ENCODE data around the gene NBEA.
"Not testable (repeated sequence)": the region's sequence is repeated elsewhere in the genome, so short reads cannot be mapped to it uniquely, and the experiment has no call there.

NBEA gene

DNA sequence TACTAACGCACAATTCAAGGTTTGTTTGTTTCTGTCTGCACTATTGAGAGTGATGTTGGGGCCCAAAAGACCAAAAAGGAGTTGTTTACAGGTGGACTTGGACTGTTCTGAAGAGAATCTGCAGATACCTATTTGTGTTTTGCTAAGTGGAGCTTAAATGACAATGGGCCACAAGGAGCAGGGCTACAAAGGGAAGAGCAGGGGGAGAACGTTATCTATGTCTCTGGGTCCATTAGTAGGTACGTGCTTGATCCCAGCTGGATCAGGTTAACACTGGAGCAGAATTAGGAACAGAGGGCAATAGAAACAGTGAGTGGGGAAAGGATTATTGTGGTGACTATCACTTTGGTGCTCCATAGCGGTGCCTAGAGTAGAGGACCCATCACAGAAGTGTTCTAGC is 22.5 kb downstream of the NBEA start:
- peaks cover 4% of the 10 kb centered on the region for H3K4me1 ChIP-seq (ENCODE audit: insufficient read depth, poor library complexity, severe bottlenecking)
- ATAC-seq (ENCODE audit: low read depth) (no peak), DNase-seq (ENCODE audit: low spot score) (no peak)
- no peaks in the 10 kb centered on the region for H3K9me3 ChIP-seq (ENCODE audit: severe bottlenecking)
- no peaks in the 10 kb centered on the region for H3K27me3 ChIP-seq (ENCODE audit: insufficient read depth, poor library complexity, severe bottlenecking)
- H3K36me3 ChIP-seq (ENCODE audit: low read depth): no peaks in the 10 kb centered on the region
- no peak overlapping the region for H3K27ac ChIP-seq (ENCODE audit: poor library complexity, severe bottlenecking)
- TF ChIP-seq, protein P1, sequence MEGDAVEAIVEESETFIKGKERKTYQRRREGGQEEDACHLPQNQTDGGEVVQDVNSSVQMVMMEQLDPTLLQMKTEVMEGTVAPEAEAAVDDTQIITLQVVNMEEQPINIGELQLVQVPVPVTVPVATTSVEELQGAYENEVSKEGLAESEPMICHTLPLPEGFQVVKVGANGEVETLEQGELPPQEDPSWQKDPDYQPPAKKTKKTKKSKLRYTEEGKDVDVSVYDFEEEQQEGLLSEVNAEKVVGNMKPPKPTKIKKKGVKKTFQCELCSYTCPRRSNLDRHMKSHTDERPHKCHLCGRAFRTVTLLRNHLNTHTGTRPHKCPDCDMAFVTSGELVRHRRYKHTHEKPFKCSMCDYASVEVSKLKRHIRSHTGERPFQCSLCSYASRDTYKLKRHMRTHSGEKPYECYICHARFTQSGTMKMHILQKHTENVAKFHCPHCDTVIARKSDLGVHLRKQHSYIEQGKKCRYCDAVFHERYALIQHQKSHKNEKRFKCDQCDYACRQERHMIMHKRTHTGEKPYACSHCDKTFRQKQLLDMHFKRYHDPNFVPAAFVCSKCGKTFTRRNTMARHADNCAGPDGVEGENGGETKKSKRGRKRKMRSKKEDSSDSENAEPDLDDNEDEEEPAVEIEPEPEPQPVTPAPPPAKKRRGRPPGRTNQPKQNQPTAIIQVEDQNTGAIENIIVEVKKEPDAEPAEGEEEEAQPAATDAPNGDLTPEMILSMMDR (IDR thresholded peaks at IDR 0.05; ENCODE audit: poor library complexity, severe bottlenecking): no peak
- H3K4me3 ChIP-seq (ENCODE audit: severe bottlenecking): no peak overlapping the region

DNA sequence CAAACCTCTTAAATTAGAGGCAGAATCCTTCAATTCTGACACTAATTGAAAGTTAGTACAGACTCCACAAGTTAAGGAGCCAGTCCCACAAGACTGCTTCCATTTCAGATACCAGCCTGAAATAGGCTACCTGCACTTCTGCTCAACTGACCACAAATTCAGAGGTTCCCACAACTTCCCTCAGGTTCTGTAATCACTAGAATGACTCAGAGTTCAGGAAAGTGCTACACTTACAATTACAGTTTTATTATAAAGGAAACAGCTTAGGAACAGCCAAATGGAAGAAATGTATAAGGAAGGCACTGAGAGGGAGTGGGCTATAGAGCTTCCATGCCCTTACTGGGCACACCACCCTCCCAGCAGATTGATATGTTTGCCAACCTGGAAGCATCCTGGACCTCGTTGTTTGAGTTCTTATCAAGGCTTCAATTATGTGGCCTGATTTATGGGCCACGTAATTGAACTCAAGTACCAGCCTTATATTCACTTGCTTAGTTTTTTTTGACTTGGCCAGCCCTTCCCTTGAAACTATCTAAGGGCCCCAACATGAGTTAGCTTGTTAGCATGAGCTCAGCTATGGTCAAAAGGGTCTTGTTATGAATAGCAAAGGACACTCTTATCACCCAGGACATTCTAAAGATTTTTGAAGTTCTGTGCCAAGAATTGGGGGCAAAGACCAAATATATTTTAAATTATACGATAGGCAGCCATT is 25.9 kb downstream of the NBEA start:
- Histone ChIP-seq H3K9me3 (ENCODE audit: severe bottlenecking) (no peaks in the 10 kb centered on the region), H3K36me3 (ENCODE audit: low read depth) (no peaks in the 10 kb centered on the region), H3K27ac (ENCODE audit: poor library complexity, severe bottlenecking) (no peak overlapping the region), H3K4me3 (ENCODE audit: severe bottlenecking) (no peak overlapping the region), H3K27me3 (ENCODE audit: insufficient read depth, poor library complexity, severe bottlenecking) (no peaks in the 10 kb centered on the region), H3K4me1 (ENCODE audit: insufficient read depth, poor library complexity, severe bottlenecking) (peaks cover 4% of the 10 kb centered on the region)
- DNase-seq (ENCODE audit: low spot score) (no peak), ATAC-seq (ENCODE audit: low read depth) (peak; percentile 51)
- TF ChIP-seq, protein P1 (IDR thresholded peaks at IDR 0.05; ENCODE audit: poor library complexity, severe bottlenecking): no peak

DNA sequence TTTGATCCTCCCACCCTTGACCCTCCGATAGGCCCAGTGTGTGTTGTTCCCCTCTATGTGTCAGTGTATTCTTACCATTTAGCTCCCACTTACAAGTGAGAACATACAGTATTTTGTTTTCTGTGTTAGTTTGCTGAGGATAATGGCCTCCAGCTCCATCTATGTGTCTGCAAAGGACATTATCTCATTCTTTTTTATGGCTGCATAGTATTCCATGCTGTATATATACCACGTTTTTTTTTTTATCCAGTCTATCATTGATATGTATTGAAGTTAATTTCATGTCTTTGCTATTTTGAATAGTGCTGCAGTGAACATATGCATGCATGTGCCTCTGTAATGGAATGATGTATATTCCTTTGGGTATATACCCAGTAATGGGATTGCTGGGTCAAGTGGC is 27.5 kb downstream of the NBEA start:
- H3K36me3 ChIP-seq (ENCODE audit: low read depth); H3K27me3 ChIP-seq (ENCODE audit: insufficient read depth, poor library complexity, severe bottlenecking); H3K27ac ChIP-seq (ENCODE audit: poor library complexity, severe bottlenecking); DNase-seq (ENCODE audit: low spot score); H3K4me3 ChIP-seq (ENCODE audit: severe bottlenecking); ATAC-seq (ENCODE audit: low read depth); H3K9me3 ChIP-seq (ENCODE audit: severe bottlenecking); H3K4me1 ChIP-seq (ENCODE audit: insufficient read depth, poor library complexity, severe bottlenecking): not testable (repeated sequence)

DNA sequence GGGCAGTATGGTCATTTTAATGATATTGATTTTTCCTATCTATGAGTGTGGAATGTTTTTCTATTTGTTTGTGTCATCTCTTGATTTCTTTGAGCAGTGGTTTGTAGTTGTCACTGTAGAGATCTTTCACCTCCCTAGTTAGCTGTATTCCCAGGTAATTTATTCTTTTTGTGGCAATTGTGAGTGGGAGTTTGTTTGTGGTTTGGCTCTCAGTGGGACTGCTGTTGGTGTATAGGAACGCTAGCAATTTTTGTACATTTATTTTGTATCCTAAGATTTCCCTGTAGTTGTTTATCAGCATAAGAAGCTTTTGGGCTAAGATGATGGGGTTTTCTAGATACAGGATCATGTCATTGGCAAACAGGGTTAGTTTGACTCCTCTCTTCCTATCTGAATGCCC is 28.9 kb downstream of the NBEA start:
- no peak overlapping the region for H3K4me3 ChIP-seq (ENCODE audit: severe bottlenecking)
- H3K36me3 ChIP-seq (ENCODE audit: low read depth): no peaks in the 10 kb centered on the region
- no peak overlapping the region for H3K27ac ChIP-seq (ENCODE audit: poor library complexity, severe bottlenecking)
- H3K9me3 ChIP-seq (ENCODE audit: severe bottlenecking): no peaks in the 10 kb centered on the region
- ATAC-seq (ENCODE audit: low read depth) (no peak), DNase-seq (ENCODE audit: low spot score) (no peak)
- H3K4me1 ChIP-seq (ENCODE audit: insufficient read depth, poor library complexity, severe bottlenecking): peaks cover 4% of the 10 kb centered on the region
- no peaks in the 10 kb centered on the region for H3K27me3 ChIP-seq (ENCODE audit: insufficient read depth, poor library complexity, severe bottlenecking)
- TF ChIP-seq, protein P1 (IDR thresholded peaks at IDR 0.05; ENCODE audit: poor library complexity, severe bottlenecking): no peak

DNA sequence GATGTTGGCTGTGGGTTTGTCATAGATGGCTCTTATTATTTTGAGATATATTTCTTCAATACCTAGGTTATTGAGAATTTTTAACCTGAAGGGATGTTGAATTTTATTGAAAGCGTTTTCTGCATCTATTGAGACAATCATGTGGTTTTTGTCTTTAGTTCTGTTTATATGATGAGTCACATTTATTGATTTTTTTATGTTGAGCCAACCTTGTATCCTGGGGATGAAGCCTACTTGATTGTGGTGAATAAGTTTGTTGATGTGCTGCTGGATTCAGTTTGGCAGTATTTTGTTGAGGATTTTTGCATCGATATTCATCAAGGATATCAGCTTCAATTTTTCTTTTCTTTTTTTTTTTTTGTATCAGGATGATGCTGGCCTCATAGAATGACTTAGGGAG is 29.4 kb downstream of the NBEA start:
- ATAC-seq (ENCODE audit: low read depth) (no peak), DNase-seq (ENCODE audit: low spot score) (no peak)
- TF ChIP-seq, protein P1 (IDR thresholded peaks at IDR 0.05; ENCODE audit: poor library complexity, severe bottlenecking): no peak

DNA sequence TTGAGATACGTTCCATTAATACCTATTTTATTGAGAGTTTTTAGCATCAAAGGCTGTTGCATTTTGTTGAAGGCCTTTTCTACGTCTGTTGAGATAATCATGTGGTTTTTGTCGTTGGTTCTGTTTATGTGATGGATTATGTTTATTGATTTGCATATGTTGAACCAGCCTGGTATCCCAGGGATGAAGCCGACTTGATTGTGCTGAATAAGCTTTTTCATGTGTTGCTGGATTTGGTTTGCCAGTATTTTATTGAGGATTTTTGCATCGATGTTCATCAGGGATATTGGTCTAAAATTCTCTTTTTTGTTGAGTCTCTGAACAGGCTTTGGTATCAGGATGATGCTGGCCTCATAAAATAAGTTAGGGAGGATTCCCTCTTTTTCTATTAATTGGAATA is 43.1 kb downstream of the NBEA start:
- not testable (repeated sequence) for H3K27me3 ChIP-seq (ENCODE audit: insufficient read depth, poor library complexity, severe bottlenecking); H3K36me3 ChIP-seq (ENCODE audit: low read depth); DNase-seq (ENCODE audit: low spot score); H3K9me3 ChIP-seq (ENCODE audit: severe bottlenecking); H3K27ac ChIP-seq (ENCODE audit: poor library complexity, severe bottlenecking); H3K4me3 ChIP-seq (ENCODE audit: severe bottlenecking); ATAC-seq (ENCODE audit: low read depth); H3K4me1 ChIP-seq (ENCODE audit: insufficient read depth, poor library complexity, severe bottlenecking)

More for the DNA sequence above, 29.4 kb downstream of the NBEA start:
- Histone ChIP-seq H3K27ac (ENCODE audit: poor library complexity, severe bottlenecking) (no peak overlapping the region), H3K36me3 (ENCODE audit: low read depth) (no peaks in the 10 kb centered on the region), H3K27me3 (ENCODE audit: insufficient read depth, poor library complexity, severe bottlenecking) (no peaks in the 10 kb centered on the region), H3K4me1 (ENCODE audit: insufficient read depth, poor library complexity, severe bottlenecking) (peaks cover 4% of the 10 kb centered on the region), H3K9me3 (ENCODE audit: severe bottlenecking) (no peaks in the 10 kb centered on the region), H3K4me3 (ENCODE audit: severe bottlenecking) (no peak overlapping the region)

Data from RWPE2 (cell line).